Measurements from ENCODE around the gene ACRBP. TPM values are rescaled to one million over a fixed set of nuclear protein-coding genes. Genes with fewer than 3 reads are reported as not detected.
A peak's percentile ranks its signal among the peaks of the same experiment; 100 is the strongest.

Gene ACRBP
- total RNA-seq, 5 donors from 2014 or later (not counting 1 experiment from before 2014, with no cell fraction given) = 2.4 to 11.1 (median 6.5) TPM

DNA sequence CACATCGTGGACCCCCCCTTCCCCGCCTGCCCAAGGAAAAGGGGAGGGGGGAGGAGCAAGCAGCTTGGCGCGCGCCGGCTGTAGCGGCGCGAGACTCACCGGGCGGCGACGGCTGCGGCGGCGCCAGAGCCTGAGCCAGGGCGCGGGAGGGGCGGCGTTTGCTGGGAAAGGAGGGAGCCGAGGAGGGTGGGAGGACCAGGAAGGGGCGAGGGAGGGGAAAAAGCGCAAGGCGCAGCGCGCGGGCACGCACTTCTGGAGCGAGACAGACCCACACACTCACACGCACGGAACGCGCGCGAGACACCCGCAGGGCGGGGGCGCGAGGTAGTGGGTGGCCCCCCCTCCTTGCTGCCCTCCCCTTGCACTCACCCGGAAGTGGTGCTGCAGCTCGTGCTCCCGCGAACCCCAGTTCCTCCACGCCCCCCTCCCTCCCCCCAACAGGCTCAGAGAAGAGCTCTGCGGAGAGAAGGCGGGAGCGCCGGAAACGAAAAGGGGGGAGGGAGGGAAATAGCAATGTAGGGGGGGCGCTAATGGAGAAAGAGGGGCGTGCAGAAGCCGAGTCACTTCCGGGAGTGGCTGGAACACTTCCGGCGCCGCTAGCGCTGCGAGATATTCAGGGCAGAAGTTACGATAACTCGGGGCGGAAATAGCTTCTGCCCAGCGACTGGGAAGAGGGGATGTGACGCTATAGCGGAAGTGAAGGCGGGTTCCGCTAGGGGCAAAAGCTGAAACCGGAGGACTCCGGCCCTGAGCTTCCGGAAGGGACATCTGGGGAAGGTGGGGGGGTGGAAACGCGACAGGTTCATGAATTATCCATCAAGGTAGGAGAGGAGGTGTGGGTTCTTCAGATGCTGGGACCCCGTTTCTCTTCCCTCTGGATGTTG lies 42.0 kb upstream of the ACRBP start, which contains the start of gene ZNF384:
ZNF384 (minus strand) TSS at position 377 of the 884 bp plus-strand sequence. CDS start 9,855 bp downstream, outside the sequence.
- peak; percentile 84 to 98 (median 95) for DNase-seq
- Mint-ChIP-seq H3K36me3 (peaks cover 7% of the 10 kb centered on the region), H3K4me1 (peaks cover 52 to 65% (median 63%) of the 10 kb centered on the region in 3 donors), H3K4me3 (peak within 1 kb of the TSS; percentile 89 to 92 (median 91)), H3K9me3 (no peaks in the 10 kb centered on the region), H3K27ac (peak within 1 kb of the TSS; percentile 93 to 97), H3K27me3 (no peaks in the 10 kb centered on the region)
- Histone ChIP-seq H3K4me3 (ENCODE audit: control insufficient read depth in 1 of 2, extremely low read depth in 1 of 2, low read length in 1 of 2) (peak within 1 kb of the TSS; percentile 75 to 84), H3K9me3 (no peaks in the 10 kb centered on the region), H3K36me3 (ENCODE audit: control insufficient read depth in 2 of 2, extremely low read depth in 1 of 2, insufficient read depth in 1 of 2, low read length in 1 of 2) (peaks cover 0 to 8% of the 10 kb centered on the region in 2 donors), H3K27me3 (replicated peaks in 1 of 2; ENCODE audit: control insufficient read depth in 2 of 2, extremely low read depth in 1 of 2, insufficient read depth in 2 of 2, low read length in 1 of 2) (peaks cover 0 to 2% of the 10 kb centered on the region in 2 experiments), H3K4me1 (ENCODE audit: control insufficient read depth in 1 of 2, extremely low read depth in 1 of 2, insufficient read depth in 2 of 2, low read length in 2 of 2) (peaks cover 15 to 33% of the 10 kb centered on the region in 2 experiments), H3K27ac (ENCODE audit: low read length) (peak within 1 kb of the TSS; percentile 95)
- WGBS (ENCODE audit: insufficient coverage) = under 1% methylated on average over 33 of the region's 72 CpGs
- peak; percentile 81 to 84 (median 82) for ATAC-seq (replicated peaks in 1 of 4)
- CTCF ChIA-PET = interaction anchor here (0.6 to 1.8 kb wide), 25 partner anchors 10 to 1244 kb away, joined by 3 to 30 read pairs (median 4); partner anchors contain the start of genes COPS7A (in 2 of the 2), C12orf57 (in 1 of the 2), CDCA3 (in 1 of the 2) and MLF2 (in 1 of the 2)
- POLR2A ChIA-PET = interaction anchor here (0.6 to 2.0 kb wide), 27 partner anchors 9 to 250 kb away, joined by 3 to 12 read pairs (median 5); partner anchors contain the start of genes CD4 (in 1 of the 2), COPS7A (in 1 of the 2), LAG3 (in 1 of the 2) and LPAR5 (in 1 of the 2)

DNA sequence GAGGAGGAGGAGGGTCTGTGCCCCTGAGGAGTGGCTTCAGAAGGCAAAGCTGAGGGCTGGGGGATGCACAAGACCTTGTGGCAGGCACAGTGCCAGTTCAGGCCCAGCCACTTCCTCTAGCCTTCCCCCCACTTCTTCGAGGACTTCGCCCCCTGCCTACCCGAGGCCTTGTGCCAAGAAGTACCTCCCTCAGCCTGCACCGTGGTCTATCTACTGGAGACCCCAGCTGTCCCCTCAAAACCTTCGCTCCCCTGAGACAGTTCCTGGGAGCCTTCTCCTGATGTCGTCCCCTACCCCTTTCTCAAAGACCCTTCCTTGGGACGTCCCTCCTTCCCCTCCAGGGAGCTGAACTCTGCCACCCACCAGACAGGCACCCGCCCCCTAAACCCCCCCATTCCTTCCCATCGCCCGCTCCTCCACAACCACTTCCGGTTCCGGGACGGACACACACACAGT lies 41.3 kb upstream of the ACRBP start:
- peaks cover 7% of the 10 kb centered on the region for H3K36me3 Mint-ChIP-seq
- H3K4me3 ChIP-seq (ENCODE audit: control insufficient read depth in 1 of 2, extremely low read depth in 1 of 2, low read length in 1 of 2) = peak overlapping the region; percentile 72 to 75
- H3K9me3 Mint-ChIP-seq = no peaks in the 10 kb centered on the region

DNA sequence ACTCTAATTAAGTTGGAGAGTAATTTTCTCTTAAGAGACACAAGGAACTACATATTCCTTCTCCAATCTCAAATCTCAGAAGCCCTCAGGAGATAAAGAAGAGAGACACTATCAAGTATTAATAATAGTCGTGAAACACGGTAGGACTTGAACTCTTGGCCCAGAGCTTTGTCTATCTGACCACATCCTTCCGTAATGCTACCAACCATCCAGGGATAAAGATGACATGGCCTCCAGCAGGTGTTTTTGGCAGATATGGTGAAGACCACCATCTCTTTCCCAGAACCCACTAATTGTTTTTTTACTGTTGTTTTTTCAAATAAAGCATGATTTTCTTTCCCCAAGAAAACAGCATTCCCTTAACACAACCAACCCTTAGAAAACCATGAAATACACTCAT lies 38.6 kb upstream of the ACRBP start:
- no peaks in the 10 kb centered on the region for H3K27me3 ChIP-seq (replicated peaks in 1 of 2; ENCODE audit: control insufficient read depth in 2 of 2, extremely low read depth in 1 of 2, insufficient read depth in 2 of 2, low read length in 1 of 2)
- Mint-ChIP-seq H3K27me3 (no peaks in the 10 kb centered on the region), H3K36me3 (peaks cover 13% of the 10 kb centered on the region), H3K27ac (no peak overlapping the region), H3K4me1 (peaks cover 66 to 70% (median 66%) of the 10 kb centered on the region in 3 donors), H3K9me3 (no peaks in the 10 kb centered on the region), H3K4me3 (no peak overlapping the region)
- DNase-seq (no peak), ATAC-seq (replicated peaks in 1 of 4) (no peak)
- CTCF ChIA-PET = interaction anchor here (0.6 to 1.6 kb wide), 4 partner anchors 21 to 68 kb away, joined by 3 to 10 read pairs (median 4); no protein-coding TSS in a partner anchor
- POLR2A ChIA-PET = interaction anchor here (0.6 to 0.7 kb wide), 2 partner anchors 25 to 534 kb away, joined by 3 to 6 read pairs; no protein-coding TSS in a partner anchor
- H3K27ac ChIP-seq (ENCODE audit: low read length) = no peak overlapping the region
- no peak overlapping the region for H3K4me3 ChIP-seq (ENCODE audit: control insufficient read depth in 1 of 2, extremely low read depth in 1 of 2, low read length in 1 of 2)
- no CpG with 5 or more reads among the region's 3 CpGs for WGBS (ENCODE audit: insufficient coverage)
- H3K4me1 ChIP-seq (ENCODE audit: control insufficient read depth in 1 of 2, extremely low read depth in 1 of 2, insufficient read depth in 2 of 2, low read length in 2 of 2) = peaks cover 15 to 33% of the 10 kb centered on the region in 2 experiments
- peaks cover 0 to 14% of the 10 kb centered on the region in 2 donors for H3K36me3 ChIP-seq (ENCODE audit: control insufficient read depth in 2 of 2, extremely low read depth in 1 of 2, insufficient read depth in 1 of 2, low read length in 1 of 2)
- H3K9me3 ChIP-seq = no peaks in the 10 kb centered on the region

More for the DNA sequence above, 41.3 kb upstream of the ACRBP start:
- POLR2A ChIA-PET = interaction anchor here (0.6 to 2.0 kb wide), 10 partner anchors 25 to 234 kb away, joined by 3 to 12 read pairs (median 8); partner anchors contain the start of genes LAG3 (in 1 of the 2), LPAR5 (in 1 of the 2) and USP5 (in 1 of the 2)
- Mint-ChIP-seq H3K4me3 (peak overlapping the region; percentile 89 to 92 (median 91)), H3K27ac (peak overlapping the region; percentile 93 to 97), H3K4me1 (peaks cover 56 to 68% (median 64%) of the 10 kb centered on the region in 3 donors), H3K27me3 (no peaks in the 10 kb centered on the region)
- H3K36me3 ChIP-seq (ENCODE audit: control insufficient read depth in 2 of 2, extremely low read depth in 1 of 2, insufficient read depth in 1 of 2, low read length in 1 of 2) = peaks cover 0 to 8% of the 10 kb centered on the region in 2 donors
- H3K27ac ChIP-seq (ENCODE audit: low read length) = peak overlapping the region; percentile 95
- peak; percentile 2 to 7 (median 4) for ATAC-seq (replicated peaks in 1 of 4)
- CTCF ChIA-PET = interaction anchor here (0.6 to 1.8 kb wide), 11 partner anchors 25 to 219 kb away, joined by 3 to 30 read pairs (median 5); partner anchors contain the start of genes COPS7A (in 2 of the 2), CDCA3 (in 1 of the 2), MLF2 (in 1 of the 2) and USP5 (in 1 of the 2)
- H3K4me1 ChIP-seq (ENCODE audit: control insufficient read depth in 1 of 2, extremely low read depth in 1 of 2, insufficient read depth in 2 of 2, low read length in 2 of 2) = peaks cover 15 to 33% of the 10 kb centered on the region in 2 experiments
- H3K27me3 ChIP-seq (replicated peaks in 1 of 2; ENCODE audit: control insufficient read depth in 2 of 2, extremely low read depth in 1 of 2, insufficient read depth in 2 of 2, low read length in 1 of 2) = no peaks in the 10 kb centered on the region
- peak in 30 of 35 experiments; percentile 14 to 62 (median 44) for DNase-seq
- H3K9me3 ChIP-seq = no peaks in the 10 kb centered on the region
- 0% methylated on average over 6 of the region's 13 CpGs for WGBS (ENCODE audit: insufficient coverage)

DNA sequence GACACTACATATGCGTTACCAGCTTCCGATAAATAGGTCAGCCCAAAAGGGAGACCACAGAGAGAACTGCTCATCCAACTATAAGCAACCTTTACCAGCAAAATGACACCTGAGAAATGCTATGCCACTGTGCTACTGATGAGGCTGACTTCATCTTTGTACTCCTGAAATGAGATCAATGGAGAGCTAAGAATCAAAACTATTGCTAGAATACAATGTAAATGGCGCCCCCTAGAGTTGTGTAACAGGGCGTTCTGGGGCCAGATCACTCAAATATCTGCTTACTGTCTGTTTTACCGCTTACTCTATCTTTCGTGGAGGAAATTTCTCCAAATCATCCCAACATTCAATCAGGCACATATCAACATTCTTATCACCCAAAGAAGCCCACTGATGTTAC lies 37.4 kb upstream of the ACRBP start:
- no peak overlapping the region for H3K27ac ChIP-seq (ENCODE audit: low read length)
- no peaks in the 10 kb centered on the region for H3K27me3 ChIP-seq (replicated peaks in 1 of 2; ENCODE audit: control insufficient read depth in 2 of 2, extremely low read depth in 1 of 2, insufficient read depth in 2 of 2, low read length in 1 of 2)
- DNase-seq (peak in 24 of 35 experiments; percentile 10 to 73 (median 32)), ATAC-seq (replicated peaks in 1 of 4) (no peak)
- H3K36me3 ChIP-seq (ENCODE audit: control insufficient read depth in 2 of 2, extremely low read depth in 1 of 2, insufficient read depth in 1 of 2, low read length in 1 of 2) = peaks cover 5 to 21% of the 10 kb centered on the region in 2 donors
- 20% methylated on average over 1 of the region's 6 CpGs for WGBS (ENCODE audit: insufficient coverage)
- H3K27ac Mint-ChIP-seq = peak overlapping the region in 1 of 2 donors; percentile 1
- H3K4me1 Mint-ChIP-seq = peaks cover 55 to 62% (median 59%) of the 10 kb centered on the region in 3 donors
- H3K4me3 ChIP-seq (ENCODE audit: control insufficient read depth in 1 of 2, extremely low read depth in 1 of 2, low read length in 1 of 2) = no peak overlapping the region
- H3K4me1 ChIP-seq (ENCODE audit: control insufficient read depth in 1 of 2, extremely low read depth in 1 of 2, insufficient read depth in 2 of 2, low read length in 2 of 2) = peaks cover 12 to 25% of the 10 kb centered on the region in 2 experiments
- H3K9me3 ChIP-seq = no peaks in the 10 kb centered on the region
- no peak overlapping the region for H3K4me3 Mint-ChIP-seq
- POLR2A ChIA-PET = interaction anchor here in 1 of 2 donors (0.5 kb wide), 2 partner anchors 57 kb away, joined by 3 to 5 read pairs; no protein-coding TSS in a partner anchor
- H3K9me3 Mint-ChIP-seq = no peaks in the 10 kb centered on the region
- CTCF ChIA-PET = interaction anchor here (0.5 to 1.5 kb wide), 9 partner anchors 10 to 144 kb away, joined by 3 to 12 read pairs (median 3); partner anchors contain the start of gene P3H3 (in 1 of the 2)
- peaks cover 15% of the 10 kb centered on the region for H3K36me3 Mint-ChIP-seq
- no peaks in the 10 kb centered on the region for H3K27me3 Mint-ChIP-seq

DNA sequence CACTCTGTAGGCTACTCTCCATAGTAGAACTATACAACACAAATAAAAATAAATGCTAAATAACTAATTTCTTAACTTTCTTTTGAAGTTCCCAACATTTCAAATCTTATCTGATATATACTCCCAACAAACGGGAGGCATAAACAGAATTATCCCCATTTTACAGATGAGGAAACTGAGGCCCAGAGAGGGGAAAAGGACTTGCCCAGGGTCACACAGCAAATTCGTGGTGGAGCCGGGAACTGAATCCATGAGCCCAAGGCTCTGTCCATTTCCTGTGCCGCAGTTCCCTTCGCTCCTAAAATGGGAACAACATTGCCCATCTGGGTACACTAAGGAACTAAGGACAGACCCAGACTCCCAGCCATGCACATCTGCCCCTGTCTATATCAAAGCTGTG lies 29.7 kb upstream of the ACRBP start:
- Histone ChIP-seq H3K36me3 (ENCODE audit: control insufficient read depth in 2 of 2, extremely low read depth in 1 of 2, insufficient read depth in 1 of 2, low read length in 1 of 2) (peaks cover 14 to 86% of the 10 kb centered on the region in 2 donors), H3K27me3 (replicated peaks in 1 of 2; ENCODE audit: control insufficient read depth in 2 of 2, extremely low read depth in 1 of 2, insufficient read depth in 2 of 2, low read length in 1 of 2) (no peaks in the 10 kb centered on the region), H3K4me3 (ENCODE audit: control insufficient read depth in 1 of 2, extremely low read depth in 1 of 2, low read length in 1 of 2) (no peak overlapping the region), H3K9me3 (no peaks in the 10 kb centered on the region), H3K27ac (ENCODE audit: low read length) (no peak overlapping the region), H3K4me1 (ENCODE audit: control insufficient read depth in 1 of 2, extremely low read depth in 1 of 2, insufficient read depth in 2 of 2, low read length in 2 of 2) (no peaks in the 10 kb centered on the region)
- ChIA-PET POLR2A (no interaction called here), CTCF (no interaction called here)
- Mint-ChIP-seq H3K27me3 (no peaks in the 10 kb centered on the region), H3K4me1 (peaks cover 0 to 9% (median 4%) of the 10 kb centered on the region in 3 donors), H3K36me3 (peaks cover 72% of the 10 kb centered on the region), H3K9me3 (no peaks in the 10 kb centered on the region), H3K4me3 (no peak overlapping the region), H3K27ac (no peak overlapping the region)
- WGBS (ENCODE audit: insufficient coverage) = 98% methylated on average over 5 of the region's 5 CpGs
- DNase-seq = no peak
- ATAC-seq (replicated peaks in 1 of 4) = no peak
